H1 (cell line): ENCODE measurements around the gene MORN2. TPM values are rescaled to one million over a fixed set of nuclear protein-coding genes. Genes with fewer than 3 reads are reported as not detected.

Source experiments
- CTCF ChIA-PET: fragments of 300-600 bp; sonication (Branson Sonifier 250); formaldehyde crosslinking; loops from one replicate; lab custom pipeline; 2021; ENCODE audit not compliant: partially characterized antibody; lab: Charles Lee
- POLR2A ChIA-PET: fragments of 300-600 bp; sonication (Branson Sonifier 250); formaldehyde crosslinking; loops from one replicate; lab custom pipeline; 2021; ENCODE audit warnings: inconsistent platforms; ENCODE audit not compliant: partially characterized antibody; lab: Charles Lee
- DNase-seq, 2 experiments: peaks; one replicate each; pipeline versions ENCODE4 v3.0.0 to v3.0.0-alpha.2; 2010 to 2022; ENCODE audit warnings: low spot score in 2 of 2, low read depth in 1 of 2, mixed read lengths in 1 of 2
- FAIRE-seq: peaks from 2 replicates; lab custom pipeline; 2011; peaks lifted over from hg19 to GRCh38; lab: Jason Lieb, UNC
- H2AFZ ChIP-seq: 2 replicates; pipeline ENCODE4 v1.8.1; 2012; ENCODE audit warnings: low read length, inconsistent platforms
- H2AK5ac ChIP-seq: 2 replicates; pipeline ENCODE4 v1.6.1; 2013; ENCODE audit warnings: low read depth, low read length
- H2BK120ac ChIP-seq: replicated peaks from 2 replicates; pipeline ENCODE3; 2013; ENCODE audit warnings: low read depth, low read length, inconsistent platforms
- H2BK12ac ChIP-seq: 2 replicates; pipeline ENCODE4 v1.6.1; 2013; ENCODE audit warnings: low read depth, low read length
- H2BK15ac ChIP-seq: 2 replicates; pipeline ENCODE4 v1.6.1; 2013; ENCODE audit warnings: low read length
- H2BK20ac ChIP-seq: 2 replicates; pipeline ENCODE4 v1.6.1; 2013; ENCODE audit warnings: low read length
- H2BK5ac ChIP-seq: 2 replicates; pipeline ENCODE4 v1.6.1; 2013; ENCODE audit warnings: low read depth, low read length
- H3K14ac ChIP-seq: 2 replicates; pipeline ENCODE4 v1.6.1; 2013; ENCODE audit warnings: inconsistent platforms; ENCODE audit not compliant: insufficient read length
- H3K18ac ChIP-seq: 2 replicates; pipeline ENCODE4 v1.6.1; 2013; ENCODE audit warnings: low read length; ENCODE audit errors: extremely low read depth
- H3K23ac ChIP-seq: 2 replicates; pipeline ENCODE4 v1.6.1; 2013; ENCODE audit warnings: inconsistent platforms; ENCODE audit not compliant: insufficient read length
- H3K23me2 ChIP-seq: 2 replicates; pipeline ENCODE4 v1.6.1; 2013; ENCODE audit warnings: low read depth, low read length
- H3K27ac ChIP-seq: 2 replicates; pipeline ENCODE4 v1.6.1; 2011; ENCODE audit warnings: low read depth, low read length, inconsistent platforms
- H3K27me3 ChIP-seq, 4 experiments: replicated peaks in 1 of 4; 1 replicate in 1 of 4; 2 replicates in 3 of 4; pipeline versions ENCODE4 v1.6.1 to v1.8.1; 2011 to 2013; ENCODE audit warnings: low read length in 3 of 4, mild to moderate bottlenecking in 3 of 4, inconsistent platforms in 2 of 4, mixed read lengths in 2 of 4, moderate library complexity in 1 of 4; ENCODE audit not compliant: control insufficient read depth in 3 of 4, insufficient read depth in 3 of 4; ENCODE audit errors: extremely low read depth in 1 of 4
- H3K36me3 ChIP-seq, 4 experiments: 2 replicates each; pipeline versions ENCODE4 v1.6.1 to v1.8.1; 2011 to 2013; ENCODE audit warnings: mild to moderate bottlenecking in 4 of 4, low read length in 3 of 4, moderate library complexity in 2 of 4, control low read depth in 1 of 4, inconsistent platforms in 1 of 4; ENCODE audit not compliant: insufficient read depth in 4 of 4, control insufficient read depth in 2 of 4
- H3K4ac ChIP-seq: replicated peaks from 2 replicates; pipeline ENCODE3; 2013; ENCODE audit warnings: low read length, low read depth, mixed read lengths, inconsistent platforms; ENCODE audit not compliant: insufficient read length
- H3K4me1 ChIP-seq, 4 experiments: replicated peaks in 1 of 4; 1 replicate in 1 of 4; 2 replicates in 3 of 4; pipeline versions ENCODE4 v1.6.1 to v1.8.1; 2011 to 2013; ENCODE audit warnings: low read length in 3 of 4, inconsistent platforms in 2 of 4, mixed read lengths in 1 of 4; ENCODE audit not compliant: insufficient read depth in 4 of 4, control insufficient read depth in 3 of 4
- H3K4me2 ChIP-seq, 2 experiments: 2 replicates each; pipeline versions ENCODE4 v1.6.1 to v1.8.1; 2011 to 2013; ENCODE audit warnings: low read depth in 2 of 2, low read length in 2 of 2, control low read depth in 1 of 2, inconsistent platforms in 1 of 2, mild to moderate bottlenecking in 1 of 2; ENCODE audit not compliant: insufficient read depth in 1 of 2
- H3K4me3 ChIP-seq, 4 experiments: fragments of 200-600, 300-600 bp in 1 of 4; sonication (generic), shearing (Covaris generic), sonication (Bioruptor Twin) in 1 of 4; 2 replicates each; pipeline versions ENCODE4 v1.5.1 to v1.8.1; 2011 to 2016; ENCODE audit warnings: low read length in 4 of 4, low read depth in 3 of 4, control low read depth in 2 of 4, inconsistent platforms in 2 of 4, mild to moderate bottlenecking in 2 of 4, mixed read lengths in 1 of 4, moderate library complexity in 1 of 4; ENCODE audit not compliant: insufficient read depth in 2 of 4; ENCODE audit errors: extremely low read depth in 1 of 4
- H3K56ac ChIP-seq: replicated peaks from 2 replicates; pipeline ENCODE3; 2013; ENCODE audit warnings: low read depth, mild to moderate bottlenecking, mixed read lengths, low read length, inconsistent platforms; ENCODE audit not compliant: insufficient read length
- H3K79me1 ChIP-seq: 2 replicates; pipeline ENCODE4 v1.6.1; 2013; ENCODE audit warnings: low read depth, low read length, control low read depth
- H3K79me2 ChIP-seq, 2 experiments: 2 replicates each; pipeline versions ENCODE4 v1.6.1 to v1.8.1; 2012 to 2013; ENCODE audit warnings: low read length in 2 of 2, mild to moderate bottlenecking in 2 of 2, inconsistent platforms in 1 of 2; ENCODE audit not compliant: insufficient read depth in 2 of 2, control insufficient read depth in 1 of 2
- H3K9ac ChIP-seq, 4 experiments: replicated peaks in 1 of 4; 1 replicate in 1 of 4; 2 replicates in 3 of 4; pipeline versions ENCODE4 v1.6.1 to v1.8.1; 2011 to 2013; ENCODE audit warnings: low read depth in 3 of 4, low read length in 3 of 4, control low read depth in 2 of 4, mild to moderate bottlenecking in 2 of 4, moderate library complexity in 2 of 4, inconsistent platforms in 1 of 4; ENCODE audit errors: extremely low read depth in 1 of 4
- H3K9me3 ChIP-seq, 2 experiments: 2 replicates each; pipeline versions ENCODE4 v1.6.1 to v1.8.1; 2012 to 2013; ENCODE audit warnings: mild to moderate bottlenecking in 2 of 2, moderate library complexity in 2 of 2, control low read depth in 1 of 2, inconsistent platforms in 1 of 2, low read depth in 1 of 2, low read length in 1 of 2, mixed read lengths in 1 of 2; ENCODE audit not compliant: insufficient read depth in 2 of 2
- H4K20me1 ChIP-seq, 2 experiments: replicated peaks in 1 of 2; 2 replicates each; pipeline versions ENCODE3 to v1.8.1; 2011 to 2013; ENCODE audit warnings: inconsistent platforms in 2 of 2, low read length in 2 of 2, mild to moderate bottlenecking in 1 of 2; ENCODE audit not compliant: insufficient read depth in 2 of 2, control insufficient read depth in 1 of 2
- H4K5ac ChIP-seq: 2 replicates; pipeline ENCODE4 v1.6.1; 2013; ENCODE audit warnings: low read length, low read depth, mixed read lengths, inconsistent platforms; ENCODE audit not compliant: insufficient read length
- H4K8ac ChIP-seq: 2 replicates; pipeline ENCODE4 v1.8.0; 2013; ENCODE audit warnings: mild to moderate bottlenecking, moderate library complexity, low read length, inconsistent platforms; ENCODE audit not compliant: insufficient read depth; ENCODE audit errors: extremely low read depth
- H4K91ac ChIP-seq: replicated peaks from 2 replicates; pipeline ENCODE3; 2013; ENCODE audit warnings: low read length, mixed read lengths, inconsistent platforms; ENCODE audit not compliant: insufficient read length
- BACH1 ChIP-seq: IDR thresholded peaks from 2 replicates; pipeline ENCODE4 v1.6.1; 2012; ENCODE audit warnings: low read length, improper control_type of control experiment
- CTCF ChIP-seq, 3 experiments: IDR thresholded peaks; 1 replicate in 2 of 3; 2 replicates in 1 of 3; pipeline versions ENCODE4 v1.5.1 to v1.6.1; 2011; ENCODE audit warnings: low read length in 3 of 3, mild to moderate bottlenecking in 3 of 3, inconsistent platforms in 2 of 3, low read depth in 1 of 3, moderate library complexity in 1 of 3; ENCODE audit not compliant: insufficient read depth in 1 of 3; ENCODE audit errors: control extremely low read depth in 1 of 3
- EZH2 ChIP-seq: fragments of 200-600 bp; sonication (generic); IDR thresholded peaks from 2 replicates; pipeline ENCODE4 v1.7.1; 2012; ENCODE audit warnings: low read depth, mild to moderate bottlenecking, moderate library complexity, low read length, inconsistent platforms; ENCODE audit not compliant: severe bottlenecking
- JUND ChIP-seq: IDR thresholded peaks from 2 replicates; pipeline ENCODE4 v1.6.1; 2011; ENCODE audit warnings: mild to moderate bottlenecking, improper control_type of control experiment, low read length
- MAFK ChIP-seq: IDR thresholded peaks from 2 replicates; pipeline ENCODE4 v1.6.1; 2012; ENCODE audit warnings: low read depth, mild to moderate bottlenecking, improper control_type of control experiment, low read length
- MAX ChIP-seq: IDR thresholded peaks from 2 replicates; pipeline ENCODE4 v1.6.1; 2012; ENCODE audit warnings: inconsistent platforms
- RFX5 ChIP-seq: IDR thresholded peaks from 2 replicates; pipeline ENCODE4 v1.6.1; 2011; ENCODE audit warnings: low read depth, low read length, improper control_type of control experiment, borderline replicate concordance
- SIN3A ChIP-seq, 2 experiments: IDR thresholded peaks in 1 of 2; conservative IDR thresholded peaks in 1 of 2; 2 replicates each; pipeline ENCODE4 v1.6.1; 2011 to 2012; ENCODE audit warnings: low read length in 2 of 2, improper control_type of control experiment in 1 of 2, low read depth in 1 of 2, mild to moderate bottlenecking in 1 of 2
- SIX5 ChIP-seq: IDR thresholded peaks from 2 replicates; pipeline ENCODE4 v1.6.1; 2011; ENCODE audit warnings: mild to moderate bottlenecking, low read depth, low read length
- SP1 ChIP-seq: IDR thresholded peaks from 2 replicates; pipeline ENCODE4 v1.6.1; 2011; ENCODE audit warnings: low read depth, low read length
- SP4 ChIP-seq: IDR thresholded peaks from 2 replicates; pipeline ENCODE4 v1.6.1; 2012; ENCODE audit warnings: low read length, inconsistent platforms
- TCF12 ChIP-seq: IDR thresholded peaks from 2 replicates; pipeline ENCODE4 v1.6.1; 2011; ENCODE audit warnings: low read depth, mild to moderate bottlenecking, low read length
- TEAD4 ChIP-seq: IDR thresholded peaks from 2 replicates; pipeline ENCODE4 v1.6.1; 2012; ENCODE audit warnings: low read depth, low read length, inconsistent platforms, mixed read lengths
- WGBS, 2 experiments: shearing (Covaris generic) in 1 of 2; methylation state at CpG; one replicate each; pipeline versions ENCODE4 v1.1.6 to v1.1.7; 2013 to 2015; ENCODE audit warnings: low lambda C conversion rate in 2 of 2, mixed read lengths in 2 of 2, inconsistent platforms in 1 of 2, low coverage in 1 of 2, missing lambda C conversion rate in 1 of 2; ENCODE audit not compliant: insufficient replicate concordance in 2 of 2, insufficient coverage in 1 of 2, insufficient read length in 1 of 2; ENCODE audit errors: extremely low coverage in 1 of 2, missing lambda C conversion rate in 1 of 2; 5-methylcytosine and 5-hydroxymethylcytosine counted together
- polyA plus RNA-seq, 7 experiments: library from polyadenylated mRNA; depleted of rRNA in 3 of 7; stranded (reverse) in 5 of 7; unstranded in 2 of 7; fragments of >200 nt in 5 of 7; fragments of 200-250 nt in 2 of 7; gene quantifications; 1 replicate in 5 of 7; 2 replicates in 1 of 7; 4 replicates in 1 of 7; pipeline versions ENCODE4 v1.2.1 to v1.2.3, GENCODE V29; 2011 to 2013; ENCODE audit warnings: missing spikeins in 2 of 7, mixed read lengths in 2 of 7
- total RNA-seq: library from RNA; stranded (reverse); fragmentation: NEBNext Ultra II Directional; extraction: Animal tissue kit (Norgen Biotek cat#: 25700); gene quantifications from 2 replicates; pipeline ENCODE4 v1.2.1, GENCODE V29; 2021

The MORN2 gene
- total and polyA plus RNA-seq, 2 of the 8 experiments (the other 6 are each of a cell fraction or from before 2014, with no cell fraction given), result 7.2 to 11.3 TPM

GRCh38 chr2:38887347-38887746, 11.6 kb downstream of the MORN2 start:
- H2BK120ac ChIP-seq, result no peak overlapping the region
- H3K56ac ChIP-seq, result no peak overlapping the region
- H2AK5ac ChIP-seq, result no peak overlapping the region
- H3K36me3 ChIP-seq, result no peaks in the 10 kb centered on the region
- no peak overlapping the region for H3K4me3 ChIP-seq
- FAIRE-seq (no peak), DNase-seq (no peak)
- H3K4me1 ChIP-seq, result no peaks in the 10 kb centered on the region
- no peak overlapping the region for H2AFZ ChIP-seq
- H2BK20ac ChIP-seq, result no peak overlapping the region
- no peak overlapping the region for H3K4me2 ChIP-seq
- ChIA-PET POLR2A (interaction anchor here (0.8 kb wide), 1 partner anchor 82 kb away, joined by 3 read pairs; no protein-coding TSS in a partner anchor), CTCF (no interaction called here)
- WGBS, 2 experiments, result 95% methylated on average over 4 of the region's 4 CpGs; no CpG with 5 or more reads in 1 of the 2 experiments
- no peak overlapping the region for H3K23ac ChIP-seq
- no peak overlapping the region for H4K8ac ChIP-seq
- H2BK12ac ChIP-seq, result no peak overlapping the region
- H3K79me1 ChIP-seq, result no peaks in the 10 kb centered on the region
- no peak overlapping the region for H4K91ac ChIP-seq
- H2BK5ac ChIP-seq, result no peak overlapping the region
- no peaks in the 10 kb centered on the region for H3K79me2 ChIP-seq
- H4K5ac ChIP-seq, result no peak overlapping the region
- H3K9ac ChIP-seq, result no peak overlapping the region
- H4K20me1 ChIP-seq, result no peaks in the 10 kb centered on the region
- H3K27me3 ChIP-seq, result no peaks in the 10 kb centered on the region
- no peak overlapping the region for H2BK15ac ChIP-seq
- no peaks in the 10 kb centered on the region for H3K9me3 ChIP-seq
- no peak overlapping the region for H3K27ac ChIP-seq
- H3K14ac ChIP-seq, result no peak overlapping the region
- no peak overlapping the region for H3K4ac ChIP-seq
- no peak overlapping the region for H3K18ac ChIP-seq
- H3K23me2 ChIP-seq, result no peaks in the 10 kb centered on the region; the same call in 1 of the 2 replicates
- no peak for TF ChIP-seq JUND
- no peak for TF ChIP-seq TEAD4
- no peak for TF ChIP-seq SP4
- no peak for TF ChIP-seq MAFK
- TF ChIP-seq CTCF (IDR thresholded peaks at IDR 0.05; ENCODE audit: control extremely low read depth in 1 of 3, insufficient read depth in 1 of 3, low read depth in 1 of 3, low read length in 3 of 3), result no peak
- TF ChIP-seq MAX, result no peak
- no peak for TF ChIP-seq SP1
- TF ChIP-seq TCF12, result no peak
- no peak for TF ChIP-seq SIN3A (conservative IDR thresholded peaks at IDR 0.05 in 1 of 2, IDR thresholded peaks at IDR 0.05 in 1 of 2; ENCODE audit: low read depth in 1 of 2, low read length in 2 of 2)
- TF ChIP-seq EZH2, result no peak
- TF ChIP-seq SIX5, result no peak
- no peak for TF ChIP-seq RFX5
- no peak for TF ChIP-seq BACH1
